NCI-H146 (cell line): ENCODE results near the gene TBC1D19.

Experiments
- DNase-seq: peaks from one replicate; lab custom pipeline; 2025; lab: John Stamatoyannopoulos, UW

The TBC1D19 gene

GRCh38 chr4:26736621-26737020, 152.7 kb downstream of the TBC1D19 start:
- no peak for DNase-seq

- no peak for DNase-seq
Observed at GRCh38 chr4:26737385-26737784, 153.5 kb downstream of the TBC1D19 start.

- DNase-seq = no peak
Observed at GRCh38 chr4:26741491-26741871, 157.6 kb downstream of the TBC1D19 start.

GRCh38 chr4:26746802-26747213, 162.9 kb downstream of the TBC1D19 start:
- DNase-seq = no peak

- DNase-seq = no peak
Observed at GRCh38 chr4:26748811-26749210, 164.9 kb downstream of the TBC1D19 start.

DNA sequence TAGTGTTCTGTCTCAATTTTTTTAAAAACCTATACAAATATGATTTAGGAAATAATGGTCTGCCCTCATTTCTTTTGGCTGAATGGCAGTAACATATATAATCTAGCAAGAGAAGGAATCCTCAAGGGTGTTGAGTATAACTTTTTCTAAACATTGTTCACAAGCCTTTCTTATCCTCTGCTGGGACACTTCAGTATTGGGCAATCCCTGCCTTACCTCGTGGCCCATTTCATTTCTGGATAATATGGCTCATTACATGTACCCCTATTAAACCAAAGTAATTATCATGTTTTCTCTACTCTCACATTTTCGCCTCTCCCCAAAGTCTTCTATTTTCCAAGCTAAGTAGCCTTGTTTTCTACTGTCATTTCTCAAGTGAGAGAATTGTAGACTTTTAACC, 166.0 kb downstream of the TBC1D19 start:
- no peak for DNase-seq

DNA sequence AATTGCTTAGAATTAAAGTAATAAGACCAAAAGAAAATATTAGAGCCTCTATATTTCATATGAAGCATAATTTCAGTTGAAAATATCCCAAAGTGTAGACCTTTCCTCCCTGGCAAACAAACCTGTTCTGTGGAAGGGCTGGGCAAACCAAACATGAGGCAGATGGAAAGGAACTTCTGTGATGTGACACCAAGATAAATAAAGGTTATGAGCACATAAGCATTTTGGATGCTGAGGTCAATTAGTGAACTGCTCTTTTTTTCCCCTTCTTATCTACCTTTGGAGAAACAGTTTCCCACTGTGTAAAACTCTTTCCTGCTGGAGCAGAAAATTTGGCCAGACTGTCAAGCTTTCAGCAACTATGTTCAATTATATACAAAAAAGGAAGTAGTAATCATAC, 167.1 kb downstream of the TBC1D19 start:
- DNase-seq = peak; percentile 21

GRCh38 chr4:26751838-26752237, 168.0 kb downstream of the TBC1D19 start:
- no peak for DNase-seq

- no peak for DNase-seq
Observed at GRCh38 chr4:26753187-26753586, 169.3 kb downstream of the TBC1D19 start.

- DNase-seq = no peak
Observed at GRCh38 chr4:26753617-26754016, 169.7 kb downstream of the TBC1D19 start.

- no peak for DNase-seq
Observed at GRCh38 chr4:26757751-26758150, 173.9 kb downstream of the TBC1D19 start.

DNA sequence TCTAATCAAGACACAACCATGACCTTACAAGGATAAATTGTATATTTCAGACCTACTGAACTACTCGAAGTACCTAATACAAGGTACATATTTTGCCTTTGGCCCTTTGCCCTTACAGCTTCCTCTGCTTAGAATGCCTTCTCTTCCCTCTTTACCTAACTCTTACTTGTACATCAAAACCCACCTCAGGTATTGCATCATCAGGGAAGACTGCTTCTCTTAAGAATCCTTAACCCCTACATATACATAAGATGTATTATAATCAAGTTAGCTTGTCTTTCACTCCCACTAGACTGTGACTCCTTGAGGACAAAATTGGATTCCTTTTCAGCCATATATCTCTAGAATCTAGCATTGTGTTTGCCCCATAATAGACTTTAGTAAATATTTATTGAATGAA, 175.0 kb downstream of the TBC1D19 start:
- DNase-seq = no peak

DNA sequence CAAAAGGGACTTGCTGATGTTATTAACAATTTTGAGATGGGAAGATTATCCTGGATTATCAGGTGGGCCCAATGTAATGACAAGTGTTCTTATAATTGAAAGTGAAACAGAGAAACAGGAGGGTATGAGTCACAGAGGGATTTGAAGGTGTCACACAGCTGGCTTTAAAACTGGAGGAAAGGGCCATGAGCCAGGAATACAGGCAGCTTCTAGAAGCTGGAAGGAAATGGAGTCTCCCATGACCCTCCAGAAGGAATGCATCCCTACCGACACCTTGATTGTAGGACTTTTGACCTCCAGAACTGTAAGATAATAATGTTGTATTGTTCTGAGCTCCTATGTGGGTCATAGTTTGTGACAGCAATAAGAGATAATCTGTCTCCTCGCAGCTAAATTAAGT, 178.8 kb downstream of the TBC1D19 start:
- no peak for DNase-seq

DNA sequence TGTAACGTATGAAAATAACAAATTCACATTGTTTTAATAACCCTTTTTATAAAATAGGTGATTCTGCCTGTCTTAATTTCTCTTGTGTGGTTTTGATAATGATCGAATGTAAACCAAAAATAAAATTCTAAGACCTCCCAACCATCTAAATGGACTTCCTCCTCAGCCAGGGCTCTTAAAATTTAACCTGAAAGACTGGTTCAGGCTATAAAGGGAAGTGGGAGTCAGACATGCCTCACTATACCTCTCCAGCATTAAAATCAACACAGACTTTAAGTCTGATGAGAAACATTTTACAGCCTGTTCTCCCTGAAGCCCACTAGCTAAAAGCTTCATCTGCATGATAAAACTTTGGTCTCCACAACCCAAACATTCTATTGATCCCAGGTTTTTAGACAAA, 179.2 kb downstream of the TBC1D19 start:
- no peak for DNase-seq

GRCh38 chr4:26763648-26764047, 179.8 kb downstream of the TBC1D19 start:
- no peak for DNase-seq

- no peak for DNase-seq
Observed at GRCh38 chr4:26764231-26764630, 180.3 kb downstream of the TBC1D19 start.

- no peak for DNase-seq
Observed at GRCh38 chr4:26765515-26765914, 181.6 kb downstream of the TBC1D19 start.

GRCh38 chr4:26766141-26766540, 182.3 kb downstream of the TBC1D19 start:
- no peak for DNase-seq

GRCh38 chr4:26772096-26772873, 188.4 kb downstream of the TBC1D19 start:
- peak; percentile 56 for DNase-seq

GRCh38 chr4:26779224-26779623, 195.3 kb downstream of the TBC1D19 start:
- DNase-seq = no peak

- no peak for DNase-seq
Observed at GRCh38 chr4:26779674-26780073, 195.8 kb downstream of the TBC1D19 start.

GRCh38 chr4:26780539-26780938, 196.7 kb downstream of the TBC1D19 start:
- DNase-seq = no peak

DNA sequence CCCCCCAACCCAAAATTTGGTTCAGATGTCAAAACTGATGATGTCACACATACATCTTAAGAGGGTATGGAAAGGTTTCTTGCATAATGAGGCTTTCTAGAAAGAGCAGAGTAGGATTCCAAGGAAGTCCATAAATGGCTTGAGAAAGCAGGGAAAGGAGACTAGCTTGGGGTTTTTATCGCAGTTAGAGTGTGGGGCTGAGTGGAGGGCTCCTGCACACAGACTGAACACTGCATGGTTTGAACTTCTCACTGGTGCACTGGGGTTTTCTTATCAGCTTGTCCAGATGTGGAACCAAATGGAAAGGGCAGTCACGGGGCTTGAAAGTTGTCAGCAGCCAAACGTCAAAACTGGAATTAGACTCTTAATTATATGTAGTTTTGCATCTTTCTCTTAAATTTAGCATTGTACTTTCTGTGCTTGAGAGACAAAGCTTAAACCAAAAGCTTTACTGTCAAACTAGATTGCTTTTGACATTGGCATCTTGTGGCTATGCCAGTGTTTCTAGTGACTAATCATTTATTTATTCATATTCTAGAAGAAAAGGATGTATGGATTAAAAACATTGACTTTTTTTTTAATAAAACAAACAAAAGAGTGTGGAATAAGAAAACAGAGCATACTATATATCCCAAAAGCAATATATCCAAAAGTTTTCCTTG, 198.4 kb downstream of the TBC1D19 start:
- no peak for DNase-seq

DNA sequence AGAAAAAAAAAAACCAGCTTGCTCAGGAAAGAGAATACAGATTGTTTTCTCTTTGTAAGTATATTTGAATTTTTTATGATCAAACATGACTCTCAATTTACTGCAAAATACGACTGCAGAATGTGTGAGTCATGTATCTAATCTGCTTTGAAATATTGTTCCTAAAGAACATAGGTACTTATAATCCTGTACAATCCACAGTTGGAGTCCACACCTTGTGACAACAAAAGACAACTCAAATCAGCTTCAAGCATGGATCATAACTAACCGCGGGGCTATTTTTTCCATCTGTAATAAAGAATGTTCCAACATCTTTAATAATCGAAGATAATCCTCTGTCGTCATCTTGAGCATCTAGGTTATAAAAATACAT, 198.9 kb downstream of the TBC1D19 start:
- DNase-seq = no peak
